ENCODE results near the gene CORO2B.
A peak's percentile ranks its signal among the peaks of the same experiment; 100 is the strongest.

The CORO2B gene

GRCh38 chr15:68650901-68651709 is 72.3 kb downstream of the CORO2B start:
- peak; percentile 65 to 81 (median 75) for DNase-seq

GRCh38 chr15:68651916-68652525 is 73.2 kb downstream of the CORO2B start:
- no peak for DNase-seq

GRCh38 chr15:68653031-68653635 is 74.3 kb downstream of the CORO2B start:
- DNase-seq, result no peak

GRCh38 chr15:68653801-68654200 is 75.0 kb downstream of the CORO2B start:
- DNase-seq, result no peak

- DNase-seq, result no peak
These were observed 76.2 kb downstream of the CORO2B start for GRCh38 chr15:68654786-68655560.

- no peak for DNase-seq
These were observed 77.1 kb downstream of the CORO2B start for GRCh38 chr15:68655686-68656437.

- DNase-seq, result no peak
These were observed 77.6 kb downstream of the CORO2B start for GRCh38 chr15:68656438-68656739.

- DNase-seq, result no peak
These were observed 79.4 kb downstream of the CORO2B start for GRCh38 chr15:68658151-68658550.

GRCh38 chr15:68658641-68659358 is 80.0 kb downstream of the CORO2B start:
- DNase-seq, result no peak

GRCh38 chr15:68663526-68663925 is 84.7 kb downstream of the CORO2B start:
- DNase-seq, result no peak

- no peak for DNase-seq
These were observed 87.5 kb downstream of the CORO2B start for GRCh38 chr15:68666120-68666811.

- DNase-seq, result no peak
These were observed 88.1 kb downstream of the CORO2B start for GRCh38 chr15:68666812-68667450.

GRCh38 chr15:68667800-68668625 is 89.2 kb downstream of the CORO2B start:
- DNase-seq, result no peak

- DNase-seq, result no peak
These were observed 90.3 kb downstream of the CORO2B start for GRCh38 chr15:68668926-68669600.

- DNase-seq, result no peak
These were observed 93.5 kb downstream of the CORO2B start for GRCh38 chr15:68672251-68672650.

- DNase-seq, result no peak
These were observed 94.0 kb downstream of the CORO2B start for GRCh38 chr15:68672781-68673205.

- DNase-seq, result peak; percentile 67 to 86 (median 78)
These were observed 96.2 kb downstream of the CORO2B start for GRCh38 chr15:68674975-68675374.

- DNase-seq, result no peak
These were observed 97.3 kb downstream of the CORO2B start for GRCh38 chr15:68676011-68676605.

- no peak for DNase-seq
These were observed 98.1 kb downstream of the CORO2B start for GRCh38 chr15:68676926-68677325.
